ENCODE measurements around the gene IL12B.

IL12B gene

DNA sequence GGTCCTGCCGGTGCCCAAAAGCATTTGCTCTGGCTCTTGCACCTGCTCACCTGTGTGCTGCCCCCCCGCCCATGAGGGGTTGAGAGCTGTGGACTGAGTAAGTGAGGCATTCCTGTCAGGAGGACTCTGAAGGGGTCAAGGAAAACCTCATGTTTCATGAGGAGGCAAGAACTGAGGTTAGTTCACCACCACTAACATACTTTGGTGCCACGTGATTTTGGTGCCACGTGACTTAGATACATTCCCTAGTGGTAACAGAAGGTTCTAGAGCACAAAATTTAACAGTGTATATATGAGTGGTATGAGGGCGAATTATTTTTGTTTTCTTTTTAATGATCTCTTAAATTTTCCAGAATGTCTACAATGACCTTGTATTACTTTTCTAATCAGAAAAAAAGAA is 6.3 kb upstream of the IL12B start:
- DNase-seq (ENCODE audit: insufficient read length, low spot score) = no peak
- no peak for FAIRE-seq

DNA sequence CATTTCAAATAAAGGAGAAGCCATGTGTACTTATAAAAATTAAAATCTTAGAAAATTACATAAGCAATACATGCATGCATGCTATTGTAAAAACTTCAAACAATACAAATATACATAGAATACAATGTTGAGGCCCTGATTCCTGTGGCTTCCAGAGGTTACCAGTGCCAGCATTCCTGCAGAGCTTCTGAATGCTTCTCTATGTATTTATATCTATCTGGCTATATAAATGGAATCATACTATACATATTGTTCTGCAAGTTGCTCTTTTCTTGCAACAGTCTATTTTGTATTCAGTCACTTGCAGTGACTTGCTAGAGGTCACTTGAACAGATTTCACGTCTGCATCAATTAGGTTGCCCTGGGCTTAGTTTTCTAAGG is 3.2 kb upstream of the IL12B start:
- FAIRE-seq = no peak
- DNase-seq (ENCODE audit: insufficient read length, low spot score) = no peak

DNA sequence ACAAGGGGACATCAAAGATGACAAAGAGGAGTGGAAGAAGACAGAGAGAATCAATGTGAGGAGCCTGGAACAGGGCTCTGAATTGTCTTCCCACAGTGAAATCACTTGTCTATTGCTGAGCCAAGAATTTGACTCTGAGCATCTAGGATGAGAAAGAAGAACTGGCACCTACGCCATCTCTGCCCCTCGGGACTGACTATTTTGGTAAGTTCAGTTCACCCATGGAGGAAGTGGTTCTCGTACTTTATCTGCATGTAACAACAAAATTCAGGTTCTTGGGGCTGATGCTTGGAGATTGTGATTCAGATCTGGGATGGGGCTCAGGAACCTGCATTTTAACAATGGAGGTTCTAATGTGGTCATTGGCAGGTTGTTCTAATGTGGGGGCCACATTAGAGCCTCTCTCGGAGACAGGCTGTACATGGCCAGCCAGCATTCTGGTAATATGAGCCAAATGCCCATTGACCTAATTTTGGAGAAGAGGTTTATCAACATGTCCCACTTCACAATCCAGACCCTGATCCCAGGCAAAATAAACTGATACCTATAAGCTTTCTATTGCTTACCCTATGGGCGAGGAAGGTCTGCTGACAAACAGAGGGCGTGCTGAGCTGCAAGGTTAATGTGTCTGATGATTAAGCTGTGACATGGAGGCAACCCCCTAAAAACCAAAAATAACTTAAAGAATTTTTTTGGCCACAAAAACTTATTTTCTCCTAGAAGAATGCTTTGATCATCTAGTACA is 2.7 kb upstream of the IL12B start:
- DNase-seq (ENCODE audit: insufficient read length, low spot score) (no peak), FAIRE-seq (no peak)

DNA sequence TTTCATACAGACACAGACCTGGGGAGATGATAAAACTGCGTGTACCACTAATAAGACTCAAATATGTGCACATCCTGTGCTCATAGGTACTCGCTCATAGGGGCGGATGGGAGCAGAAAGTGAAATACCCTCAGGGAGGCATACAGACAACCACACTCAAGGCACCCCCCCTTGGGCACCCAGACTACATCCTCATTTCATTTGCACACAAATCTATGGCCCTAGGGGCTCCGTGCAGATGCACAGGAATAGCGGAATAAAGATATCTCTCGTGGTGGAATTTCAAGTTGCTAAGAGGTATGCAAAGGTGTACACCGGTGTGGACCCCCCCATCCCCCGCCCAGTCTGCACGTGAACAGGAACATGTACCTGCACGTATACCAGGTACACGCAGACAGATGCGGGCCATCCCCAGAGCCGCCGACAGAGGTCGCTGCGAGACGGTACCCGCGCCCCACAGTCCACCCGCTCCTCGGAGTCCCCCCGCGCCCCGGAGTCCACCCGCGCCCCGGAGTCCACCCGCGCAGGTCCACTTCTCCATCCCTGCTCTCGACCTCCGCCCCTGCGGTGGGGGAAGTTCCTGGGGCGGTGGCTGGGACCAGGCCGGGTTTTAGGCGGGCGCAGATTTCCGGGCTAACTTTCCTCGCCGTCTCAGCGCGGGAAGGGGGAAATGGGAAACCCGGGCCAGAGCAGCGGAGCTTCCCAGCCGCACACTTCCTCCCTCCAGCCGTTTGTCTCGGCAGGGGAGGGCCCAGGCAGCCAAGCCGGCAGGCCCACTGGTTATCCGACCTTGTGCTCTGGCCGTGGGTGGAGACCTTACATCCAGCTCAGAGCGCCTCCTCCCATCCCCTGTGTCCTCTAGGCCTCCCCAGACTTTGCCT is 1.0 kb upstream of the IL12B start:
- FAIRE-seq (peak; percentile 94), DNase-seq (ENCODE audit: insufficient read length, low spot score) (peak; percentile 53)

DNA sequence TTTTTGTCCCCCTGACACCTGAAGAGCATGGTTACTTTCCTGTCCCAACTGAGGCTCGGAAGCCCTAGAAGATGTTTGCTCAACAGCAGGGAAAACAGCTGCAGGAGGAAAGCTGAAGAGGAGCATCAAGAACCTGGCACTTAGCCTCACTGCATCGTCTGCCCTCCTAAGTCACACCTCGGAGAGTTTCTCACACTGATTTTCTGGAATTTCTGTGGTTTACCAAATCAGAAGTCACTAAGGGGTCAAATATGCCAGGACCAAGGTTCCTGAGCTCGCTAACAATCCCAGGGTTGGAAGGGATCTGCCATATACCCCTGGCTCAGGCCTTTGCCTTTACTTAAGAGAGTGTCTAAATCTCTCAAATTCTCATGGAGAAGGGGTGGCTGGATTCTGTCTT is 5.3 kb downstream of the IL12B start:
- FAIRE-seq = no peak

DNA sequence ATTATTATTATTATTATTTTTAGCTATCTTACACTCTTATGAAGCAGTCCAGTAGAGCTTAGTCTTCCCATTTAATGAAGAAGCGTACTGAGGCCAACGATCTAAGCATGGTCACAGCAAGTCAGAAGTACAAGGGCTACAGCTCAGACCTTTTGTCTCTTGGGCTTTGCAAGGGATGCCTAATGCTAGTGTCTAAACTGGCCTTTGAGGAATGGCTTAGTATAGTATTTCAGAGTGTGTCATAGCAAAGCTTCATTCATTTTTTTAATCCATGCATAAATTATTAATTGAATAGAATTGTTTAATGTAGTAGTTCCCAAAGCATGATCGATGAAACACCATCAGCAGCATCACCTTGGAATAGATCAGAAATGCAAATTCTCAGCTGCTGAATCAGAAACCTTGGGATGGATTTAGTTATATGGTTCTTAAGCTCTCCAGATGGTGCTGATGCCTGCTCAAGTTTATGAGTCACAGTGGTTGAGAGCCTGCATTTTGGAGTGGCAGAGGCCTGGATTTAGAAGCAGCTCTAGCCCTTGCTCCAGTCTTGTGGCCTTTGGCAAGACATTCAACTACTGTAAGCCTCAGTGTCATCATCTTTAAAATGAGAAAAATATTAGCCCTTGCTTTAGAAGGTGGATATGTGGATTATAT is 6.1 kb downstream of the IL12B start:
- DNase-seq (ENCODE audit: insufficient read length, low spot score) = no peak
- FAIRE-seq = no peak

More for the DNA sequence above, 5.3 kb downstream of the IL12B start:
- DNase-seq (ENCODE audit: insufficient read length, low spot score) = no peak

DNA sequence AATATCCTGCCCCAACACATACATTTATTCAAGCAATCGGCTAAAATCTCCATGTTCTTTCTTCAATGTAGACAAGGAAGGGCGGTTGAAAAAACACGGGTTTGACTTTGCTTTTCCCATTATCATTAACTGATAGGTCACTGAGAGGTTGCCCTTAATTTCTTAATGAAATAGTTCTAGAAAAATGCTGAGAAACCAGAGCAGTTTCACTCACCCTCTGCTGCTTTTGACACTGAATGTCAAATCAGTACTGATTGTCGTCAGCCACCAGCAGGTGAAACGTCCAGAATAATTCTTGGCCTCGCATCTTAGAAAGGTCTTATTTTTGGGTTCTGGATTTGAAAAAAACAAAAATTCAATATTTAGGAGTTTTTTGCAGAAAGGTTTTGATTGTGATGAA is 8.1 kb downstream of the IL12B start:
- FAIRE-seq = no peak

DNA sequence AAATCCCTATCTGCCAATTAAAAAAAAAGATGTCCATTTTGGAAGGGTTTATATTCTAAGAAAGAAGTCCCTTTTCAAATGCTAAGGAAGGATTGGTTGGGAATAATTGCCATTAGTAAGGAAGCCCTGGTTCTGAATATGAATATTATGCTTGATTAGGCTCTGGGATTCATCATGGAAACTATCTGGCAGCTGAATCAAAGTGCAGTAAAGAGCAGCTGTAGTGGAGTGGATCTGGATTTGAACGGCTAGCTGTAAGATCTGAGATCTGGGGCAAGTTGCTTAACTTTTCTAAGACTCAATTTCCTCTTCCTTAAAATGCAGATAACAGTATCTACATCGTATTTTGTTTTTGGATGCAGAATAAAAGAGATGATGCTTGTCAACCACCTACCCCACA is 10.5 kb downstream of the IL12B start:
- no peak for FAIRE-seq
- DNase-seq (ENCODE audit: insufficient read length, low spot score) = no peak

More for the DNA sequence above, 8.1 kb downstream of the IL12B start:
- no peak for DNase-seq (ENCODE audit: insufficient read length, low spot score)

DNA sequence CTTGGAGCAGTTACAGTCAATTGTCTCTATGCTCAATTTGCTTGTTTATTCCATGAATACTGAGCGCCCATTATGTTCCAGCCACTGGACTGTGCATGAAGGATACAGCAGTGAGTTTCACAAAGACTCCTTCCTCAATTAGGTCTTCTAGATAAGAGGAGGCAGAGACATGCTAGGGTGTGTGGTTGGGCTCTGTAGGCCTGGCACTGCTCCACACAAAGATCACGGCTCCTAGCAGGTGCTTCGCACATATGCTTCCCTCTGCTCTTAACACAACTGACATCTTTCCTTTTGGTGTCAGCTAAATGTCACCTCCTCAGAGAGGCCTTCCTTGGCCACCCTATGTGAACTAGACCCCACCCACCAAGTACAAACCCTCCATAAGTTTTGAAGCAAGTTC is 10.9 kb downstream of the IL12B start:
- FAIRE-seq (no peak), DNase-seq (ENCODE audit: insufficient read length, low spot score) (no peak)

DNA sequence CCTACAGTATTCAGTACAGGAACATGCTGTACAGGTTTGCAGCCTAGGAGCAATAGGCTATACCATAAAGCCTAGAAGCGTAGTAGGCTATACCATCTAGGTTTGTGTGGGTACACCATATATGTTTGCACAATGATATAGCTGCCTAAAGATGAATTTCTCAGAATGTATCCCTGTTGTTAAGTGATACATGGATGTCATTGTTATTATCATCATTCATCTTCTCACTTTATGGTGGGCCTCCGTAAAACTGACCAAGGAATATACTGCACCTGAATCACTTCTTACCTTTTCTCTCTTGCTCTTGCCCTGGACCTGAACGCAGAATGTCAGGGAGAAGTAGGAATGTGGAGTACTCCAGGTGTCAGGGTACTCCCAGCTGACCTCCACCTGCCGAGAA is 11.8 kb downstream of the IL12B start:
- DNase-seq (ENCODE audit: insufficient read length, low spot score) (no peak), FAIRE-seq (no peak)

DNA sequence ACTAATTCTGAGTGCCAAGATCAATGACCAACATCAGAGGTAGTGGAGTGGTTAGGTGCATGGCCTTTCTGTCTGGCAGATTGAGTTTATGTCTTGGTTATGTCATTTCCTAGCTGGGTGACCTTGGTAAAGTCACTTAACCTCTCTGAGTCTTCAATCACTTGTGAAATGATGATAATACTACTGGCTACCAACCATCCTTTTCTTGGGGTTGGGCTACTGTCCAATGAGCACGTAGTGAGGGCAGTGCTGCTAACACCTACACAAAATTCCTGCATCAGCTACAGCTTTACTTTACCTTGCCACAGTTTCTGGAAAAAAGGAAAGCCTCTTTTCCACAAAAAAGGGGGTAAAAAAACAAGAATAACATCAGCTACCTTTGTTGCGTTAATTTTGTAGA is 12.4 kb downstream of the IL12B start:
- FAIRE-seq (no peak), DNase-seq (ENCODE audit: insufficient read length, low spot score) (no peak)

DNA sequence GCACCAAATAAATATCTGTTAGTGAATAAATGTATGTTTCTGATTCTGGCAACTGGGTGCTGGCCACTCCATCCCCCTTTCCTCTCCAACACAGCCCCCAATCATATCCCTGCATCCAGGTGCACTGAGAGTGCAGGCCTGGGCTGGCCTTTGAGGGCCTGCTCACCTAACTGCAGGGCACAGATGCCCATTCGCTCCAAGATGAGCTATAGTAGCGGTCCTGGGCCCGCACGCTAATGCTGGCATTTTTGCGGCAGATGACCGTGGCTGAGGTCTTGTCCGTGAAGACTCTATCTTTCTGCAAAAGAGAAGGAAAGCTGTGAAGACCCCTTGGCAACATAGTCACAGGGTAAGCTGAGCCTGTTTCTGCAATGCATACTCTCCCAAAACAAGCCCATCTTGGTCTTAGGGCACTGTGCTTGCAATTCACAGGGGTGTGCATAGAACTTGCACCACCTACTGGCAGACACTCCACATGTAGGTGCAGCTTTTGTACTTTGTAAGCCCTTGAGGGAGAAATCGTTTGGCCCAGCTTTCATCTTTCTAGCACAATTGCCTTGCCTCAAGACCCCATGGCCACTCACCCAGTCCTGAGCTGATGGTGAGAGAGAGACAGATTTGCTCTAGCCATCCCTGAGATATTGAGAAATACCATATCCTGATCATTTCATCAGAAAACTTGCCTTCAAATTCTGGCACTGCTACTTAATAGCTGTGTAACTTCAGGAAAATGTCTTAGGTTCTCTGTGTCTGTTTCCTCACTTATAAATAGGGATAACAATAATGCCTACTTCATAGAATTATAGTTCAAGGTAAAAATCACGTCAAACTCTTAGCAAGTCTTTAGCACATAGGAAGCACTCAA is 13.5 kb downstream of the IL12B start:
- FAIRE-seq (peak; percentile 83), DNase-seq (ENCODE audit: insufficient read length, low spot score) (no peak)

DNA sequence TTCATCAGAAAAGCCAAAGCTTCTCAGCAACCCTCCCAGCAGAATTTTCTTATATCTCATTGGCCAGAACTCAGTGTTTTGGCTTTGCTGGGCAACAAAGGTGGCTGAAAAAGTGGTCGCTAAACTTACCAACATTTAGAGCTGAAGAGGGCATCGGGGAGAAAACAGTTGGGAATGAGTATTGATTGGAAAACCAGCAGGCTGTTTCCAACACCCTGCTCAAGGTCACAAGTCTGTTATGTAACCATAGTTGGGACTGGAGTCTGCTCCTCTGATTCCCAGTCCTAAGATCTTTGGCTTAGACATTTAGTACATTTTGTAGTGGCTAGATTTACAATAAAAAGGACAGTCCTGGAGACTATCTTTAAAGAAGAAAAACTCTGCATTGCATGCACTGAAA is 17.1 kb downstream of the IL12B start:
- DNase-seq (ENCODE audit: insufficient read length, low spot score) (no peak), FAIRE-seq (no peak)

DNA sequence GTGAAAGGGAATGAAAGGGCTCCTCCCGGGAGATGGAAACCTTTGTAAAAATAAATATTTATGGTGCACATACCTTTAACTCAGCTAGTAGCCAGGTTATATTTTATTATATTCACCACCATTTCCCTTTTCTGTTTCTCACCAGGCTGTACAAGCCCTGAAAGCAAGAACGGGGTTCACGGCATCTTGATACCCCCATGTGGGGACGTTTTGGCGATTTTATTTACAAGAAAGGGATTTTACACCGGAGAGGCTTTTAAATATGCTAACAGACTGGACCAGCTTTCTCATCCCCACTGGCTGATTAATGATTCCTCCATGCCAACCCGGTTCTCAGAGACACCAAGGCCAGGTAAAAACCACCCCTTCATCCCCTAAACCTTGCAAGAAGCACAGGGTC is 19.2 kb downstream of the IL12B start:
- no peak for FAIRE-seq

DNA sequence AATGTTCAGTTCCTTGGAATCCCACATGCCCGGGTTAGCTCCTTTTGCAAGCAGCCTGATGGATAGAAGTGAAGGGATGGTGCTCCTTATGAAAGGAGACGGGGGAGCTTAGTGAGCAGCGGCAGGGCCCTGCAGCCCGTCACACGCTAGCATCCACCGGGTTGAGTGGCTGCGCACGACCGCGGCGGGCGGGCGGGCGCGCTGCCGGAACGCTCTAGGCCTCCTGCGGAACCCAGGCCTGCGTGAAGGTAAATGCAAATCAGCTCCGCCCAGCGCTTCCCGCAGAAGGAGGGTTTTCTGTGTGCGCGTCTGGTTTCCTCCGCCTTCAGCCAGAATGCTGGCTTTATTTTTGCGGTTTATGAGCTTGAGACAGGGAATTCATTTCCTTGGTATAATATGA is 19.8 kb downstream of the IL12B start:
- DNase-seq (ENCODE audit: insufficient read length, low spot score) = no peak

More for the DNA sequence above, 19.2 kb downstream of the IL12B start:
- no peak for DNase-seq (ENCODE audit: insufficient read length, low spot score)

DNA sequence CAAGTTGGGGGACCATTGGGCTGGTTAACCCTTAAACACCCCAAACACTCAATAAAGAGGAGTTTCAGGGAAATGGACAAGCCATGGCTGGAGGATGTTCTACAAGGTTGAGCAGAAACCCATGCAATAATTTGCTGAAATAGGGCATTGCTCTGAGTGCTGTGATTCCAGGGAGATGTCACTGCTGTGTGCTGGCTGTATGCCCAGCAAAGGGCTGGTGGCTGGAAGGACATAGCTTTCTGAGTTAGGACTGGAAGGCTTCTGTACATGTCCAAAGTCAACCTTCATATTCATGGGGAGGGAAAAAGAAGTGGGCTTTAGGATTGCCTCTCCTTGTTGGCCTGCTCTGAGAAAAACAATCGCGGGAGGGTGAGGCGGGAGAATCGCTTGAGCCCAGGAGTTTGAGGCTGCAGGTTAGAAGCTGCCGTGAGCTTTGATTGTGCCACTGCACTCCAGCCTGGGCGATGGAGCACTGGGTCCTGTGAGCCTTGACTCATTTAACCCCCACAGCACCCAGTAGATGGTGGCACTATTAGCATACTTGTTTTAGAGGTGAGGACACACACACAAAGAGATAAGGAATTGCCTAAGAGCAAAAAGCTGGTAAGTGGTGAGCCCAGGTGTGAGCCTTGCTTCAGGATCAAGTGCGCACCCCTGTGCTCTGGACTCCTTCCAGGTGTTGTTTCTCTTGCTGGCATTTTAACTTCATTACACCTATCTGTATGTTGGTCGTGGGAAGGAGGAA is 20.4 kb downstream of the IL12B start:
- FAIRE-seq (no peak), DNase-seq (ENCODE audit: insufficient read length, low spot score) (no peak)

More for the DNA sequence above, 19.8 kb downstream of the IL12B start:
- FAIRE-seq = no peak

DNA sequence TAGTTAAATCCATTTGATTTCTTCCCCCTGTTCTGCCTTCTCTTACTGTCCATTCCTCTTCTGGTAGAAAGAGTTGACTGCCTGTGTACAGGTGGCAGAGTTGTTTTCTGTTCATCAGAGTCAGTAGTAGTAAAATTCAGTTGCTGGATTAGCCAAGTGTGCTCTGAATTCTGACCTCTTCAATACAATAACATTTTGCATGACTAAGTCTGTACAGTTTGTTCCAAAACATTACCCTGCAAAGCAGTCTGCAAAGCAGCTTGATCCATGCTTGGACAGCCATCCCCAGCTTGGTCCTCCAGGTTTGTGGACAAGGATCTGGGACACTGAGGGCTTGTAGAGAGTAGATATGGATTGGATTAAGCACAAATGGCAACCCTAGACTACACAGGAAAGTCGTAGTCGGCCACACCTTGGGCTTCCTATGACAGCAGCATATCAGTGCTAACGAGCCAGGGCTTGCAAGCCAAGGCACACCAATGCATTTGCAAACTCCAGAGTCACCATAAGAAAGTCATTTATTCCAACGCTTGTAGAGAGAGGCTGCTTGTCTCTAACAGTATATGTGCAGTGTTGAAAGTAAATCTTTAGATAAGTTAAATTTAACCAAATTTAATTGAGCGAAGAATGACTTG is 25.2 kb downstream of the IL12B start:
- no peak for FAIRE-seq
- no peak for DNase-seq (ENCODE audit: insufficient read length, low spot score)

DNA sequence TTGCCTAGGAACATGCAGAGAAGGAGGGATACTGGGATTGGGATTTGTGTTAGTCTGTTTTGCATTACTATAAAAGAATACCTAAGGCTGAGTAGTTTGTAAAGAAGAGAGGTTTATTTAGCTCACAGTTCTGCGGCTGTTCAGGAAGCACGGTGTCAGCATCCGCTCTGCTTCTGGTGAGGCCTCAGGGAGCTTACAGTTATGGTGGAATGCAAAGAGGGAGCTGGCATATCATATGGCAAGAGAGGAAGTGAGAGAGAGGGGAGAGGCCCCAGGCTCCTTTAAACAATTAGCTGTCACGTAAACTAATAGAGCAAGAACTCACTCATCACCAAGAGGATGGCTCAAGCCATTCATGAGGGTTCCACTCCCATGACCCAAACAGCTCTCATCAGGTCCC is 27.0 kb downstream of the IL12B start:
- FAIRE-seq (no peak), DNase-seq (ENCODE audit: insufficient read length, low spot score) (no peak)

Measured in GM19239 (cell line).